ENCODE measurements around the gene NFIX. TPM values are rescaled to one million over a fixed set of nuclear protein-coding genes. Genes with fewer than 3 reads are reported as not detected.

Gene NFIX
- polyA plus RNA-seq, 3 donors: 0.25 to 3.7 (median 0.90) TPM

- no peak overlapping the region for H3K27ac Mint-ChIP-seq
- intact Hi-C loops (cut with micrococcal nuclease): no loop called here
- no peaks in the 10 kb centered on the region for H3K4me1 ChIP-seq (ENCODE audit: control insufficient read depth in 1 of 2, insufficient read depth in 2 of 2, low read length in 2 of 2)
- no peak overlapping the region for H3K4me3 ChIP-seq (replicated peaks in 1 of 3; ENCODE audit: low read depth in 2 of 3, low read length in 3 of 3)
- H3K9me3 ChIP-seq (replicated peaks in 1 of 2; ENCODE audit: control insufficient read depth in 1 of 2, insufficient read depth in 1 of 2, low read length in 2 of 2): no peaks in the 10 kb centered on the region
- H3K36me3 Mint-ChIP-seq: peaks cover 35 to 66% of the 10 kb centered on the region in 2 donors
- no peak for DNase-seq
- H2AFZ ChIP-seq (ENCODE audit: insufficient read depth, low read depth, low read length, poor library complexity, severe bottlenecking): no peak overlapping the region
- H3K9ac ChIP-seq (ENCODE audit: insufficient read depth, low read length, poor library complexity, severe bottlenecking): no peak overlapping the region
- no peaks in the 10 kb centered on the region for H3K27me3 ChIP-seq (ENCODE audit: control insufficient read depth in 2 of 2, insufficient read depth in 2 of 2, low read length in 2 of 2)
- peaks cover 41% of the 10 kb centered on the region for H3K79me2 ChIP-seq (ENCODE audit: insufficient read depth, low read length)
- H4K20me1 ChIP-seq (ENCODE audit: insufficient read depth, low read length): peaks cover 62% of the 10 kb centered on the region
- H3K4me3 Mint-ChIP-seq: no peak overlapping the region
- no peak overlapping the region for H3K27ac ChIP-seq (ENCODE audit: low read depth in 1 of 2, low read length in 2 of 2)
- TF ChIP-seq CTCF (IDR thresholded peaks at IDR 0.05): no peak
- H3K27me3 Mint-ChIP-seq (ENCODE audit: low read depth in 3 of 3): no peaks in the 10 kb centered on the region
- no peak overlapping the region for H3K4me2 ChIP-seq (replicated peaks; ENCODE audit: extremely low read depth, low read length, poor library complexity, severe bottlenecking)
- H3K9me3 Mint-ChIP-seq: peaks cover 0 to 2% (median 0%) of the 10 kb centered on the region in 7 donors
- 96% methylated on average over 57 of the region's 60 CpGs for WGBS (ENCODE audit: insufficient coverage)
- peaks cover 19% of the 10 kb centered on the region for H3K4me1 Mint-ChIP-seq
- peaks cover 44 to 64% of the 10 kb centered on the region in 2 donors for H3K36me3 ChIP-seq (replicated peaks in 1 of 2; ENCODE audit: control insufficient read depth in 1 of 2, insufficient read depth in 2 of 2, low read length in 2 of 2)
Observed at GRCh38 chr19:13135068-13136062, 140.1 kb downstream of the NFIX start.

GRCh38 chr19:13137290-13137794 lies 142.1 kb downstream of the NFIX start:
- H3K4me3 Mint-ChIP-seq: no peak overlapping the region
- no peak for DNase-seq
- H3K27me3 Mint-ChIP-seq (ENCODE audit: low read depth in 3 of 3): no peaks in the 10 kb centered on the region
- H3K4me1 Mint-ChIP-seq: peaks cover 13% of the 10 kb centered on the region
- TF ChIP-seq CTCF (IDR thresholded peaks at IDR 0.05): no peak
- Histone ChIP-seq H3K4me3 (replicated peaks in 1 of 3; ENCODE audit: low read depth in 2 of 3, low read length in 3 of 3) (no peak overlapping the region), H3K9ac (ENCODE audit: insufficient read depth, low read length, poor library complexity, severe bottlenecking) (no peak overlapping the region), H3K27me3 (ENCODE audit: control insufficient read depth in 2 of 2, insufficient read depth in 2 of 2, low read length in 2 of 2) (no peaks in the 10 kb centered on the region), H3K27ac (ENCODE audit: low read depth in 1 of 2, low read length in 2 of 2) (no peak overlapping the region), H3K79me2 (ENCODE audit: insufficient read depth, low read length) (peaks cover 27% of the 10 kb centered on the region), H3K4me2 (replicated peaks; ENCODE audit: extremely low read depth, low read length, poor library complexity, severe bottlenecking) (no peak overlapping the region), H3K4me1 (ENCODE audit: control insufficient read depth in 1 of 2, insufficient read depth in 2 of 2, low read length in 2 of 2) (no peaks in the 10 kb centered on the region), H3K9me3 (replicated peaks in 1 of 2; ENCODE audit: control insufficient read depth in 1 of 2, insufficient read depth in 1 of 2, low read length in 2 of 2) (no peaks in the 10 kb centered on the region), H2AFZ (ENCODE audit: insufficient read depth, low read depth, low read length, poor library complexity, severe bottlenecking) (no peak overlapping the region), H4K20me1 (ENCODE audit: insufficient read depth, low read length) (peaks cover 50% of the 10 kb centered on the region), H3K36me3 (replicated peaks in 1 of 2; ENCODE audit: control insufficient read depth in 1 of 2, insufficient read depth in 2 of 2, low read length in 2 of 2) (peaks cover 48 to 71% of the 10 kb centered on the region in 2 donors)
- H3K9me3 Mint-ChIP-seq: peaks cover 0 to 2% (median 0%) of the 10 kb centered on the region in 7 donors
- peaks cover 41 to 80% of the 10 kb centered on the region in 2 donors for H3K36me3 Mint-ChIP-seq
- H3K27ac Mint-ChIP-seq: peak overlapping the region in 3 of 7 donors; percentile 27 to 77 (median 48)
- WGBS (ENCODE audit: insufficient coverage): 97% methylated on average over 20 of the region's 28 CpGs
- intact Hi-C loops (cut with micrococcal nuclease): no loop called here
